ENCODE results near the gene PTPRN2.
"Not testable (repeated sequence)": the region's sequence is repeated elsewhere in the genome, so short reads cannot be mapped to it uniquely, and the experiment has no call there.

DNA sequence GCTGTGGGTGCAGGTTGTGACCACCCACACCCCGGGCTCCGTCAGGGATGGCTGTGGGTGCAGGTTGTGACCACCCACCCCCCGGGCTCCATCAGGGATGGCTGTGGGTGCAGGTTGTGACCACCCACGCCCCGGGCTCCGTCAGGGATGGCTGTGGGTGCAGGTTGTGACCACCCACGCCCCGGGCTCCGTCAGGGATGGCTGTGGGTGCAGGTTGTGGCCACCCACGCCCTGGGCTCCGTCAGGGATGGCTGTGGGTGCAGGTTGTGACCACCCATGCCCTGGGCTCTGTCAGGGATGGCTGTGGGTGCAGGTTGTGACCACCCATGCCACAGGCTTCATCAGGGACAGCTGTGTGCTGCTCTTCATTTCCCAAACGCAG lies 53.5 kb downstream of the PTPRN2 start:
- TF ChIP-seq, protein P1, sequence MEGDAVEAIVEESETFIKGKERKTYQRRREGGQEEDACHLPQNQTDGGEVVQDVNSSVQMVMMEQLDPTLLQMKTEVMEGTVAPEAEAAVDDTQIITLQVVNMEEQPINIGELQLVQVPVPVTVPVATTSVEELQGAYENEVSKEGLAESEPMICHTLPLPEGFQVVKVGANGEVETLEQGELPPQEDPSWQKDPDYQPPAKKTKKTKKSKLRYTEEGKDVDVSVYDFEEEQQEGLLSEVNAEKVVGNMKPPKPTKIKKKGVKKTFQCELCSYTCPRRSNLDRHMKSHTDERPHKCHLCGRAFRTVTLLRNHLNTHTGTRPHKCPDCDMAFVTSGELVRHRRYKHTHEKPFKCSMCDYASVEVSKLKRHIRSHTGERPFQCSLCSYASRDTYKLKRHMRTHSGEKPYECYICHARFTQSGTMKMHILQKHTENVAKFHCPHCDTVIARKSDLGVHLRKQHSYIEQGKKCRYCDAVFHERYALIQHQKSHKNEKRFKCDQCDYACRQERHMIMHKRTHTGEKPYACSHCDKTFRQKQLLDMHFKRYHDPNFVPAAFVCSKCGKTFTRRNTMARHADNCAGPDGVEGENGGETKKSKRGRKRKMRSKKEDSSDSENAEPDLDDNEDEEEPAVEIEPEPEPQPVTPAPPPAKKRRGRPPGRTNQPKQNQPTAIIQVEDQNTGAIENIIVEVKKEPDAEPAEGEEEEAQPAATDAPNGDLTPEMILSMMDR (conservative IDR thresholded peaks at IDR 0.05; ENCODE audit: low read depth, low read length): not testable (repeated sequence)
- TF ChIP-seq EZH2 (IDR thresholded peaks at IDR 0.05; ENCODE audit: borderline replicate concordance, low read depth, low read length, poor library complexity, severe bottlenecking): not testable (repeated sequence)

Measured in A673 (cell line).